ENCODE results near the gene RBMS3.

The RBMS3 gene

DNA sequence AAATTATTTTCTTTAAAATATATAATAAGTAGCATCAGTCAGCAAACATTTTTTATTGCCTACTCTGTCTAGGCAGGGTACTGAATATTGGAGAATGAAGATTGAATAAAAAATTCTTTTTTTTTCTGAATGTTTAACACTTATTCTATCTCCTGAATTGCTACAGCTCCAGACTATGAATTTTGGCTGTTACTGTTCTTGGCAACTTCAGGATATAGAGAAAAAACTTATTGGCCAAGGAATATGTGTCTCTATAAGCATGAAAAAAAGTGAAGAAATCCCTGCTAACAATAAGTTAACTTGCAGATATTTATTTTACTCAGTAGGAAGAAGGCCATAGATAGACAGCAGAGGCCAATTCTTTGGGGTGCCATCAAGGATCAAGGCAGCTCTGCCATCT is 309.6 kb downstream of the RBMS3 start:
- DNase-seq: no peak

DNA sequence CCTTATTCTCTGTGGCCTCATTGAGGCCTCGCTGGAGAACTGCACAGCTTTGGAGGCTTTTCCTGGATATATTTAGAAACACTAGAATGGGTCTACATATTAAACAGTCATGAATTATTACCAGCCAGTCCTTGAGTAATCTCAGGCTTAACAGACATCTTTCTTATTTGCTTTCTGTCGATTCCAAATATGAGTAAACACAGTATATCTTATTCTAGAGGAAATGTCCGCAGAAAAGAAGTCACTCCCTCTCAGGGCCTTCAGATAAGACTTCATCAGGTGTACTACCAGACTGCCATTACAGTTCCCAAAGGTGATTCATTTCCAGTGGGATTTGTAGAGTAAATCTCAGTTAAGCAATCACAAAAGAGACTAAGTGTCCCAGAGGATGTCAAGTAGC is 310.7 kb downstream of the RBMS3 start:
- DNase-seq: no peak

DNA sequence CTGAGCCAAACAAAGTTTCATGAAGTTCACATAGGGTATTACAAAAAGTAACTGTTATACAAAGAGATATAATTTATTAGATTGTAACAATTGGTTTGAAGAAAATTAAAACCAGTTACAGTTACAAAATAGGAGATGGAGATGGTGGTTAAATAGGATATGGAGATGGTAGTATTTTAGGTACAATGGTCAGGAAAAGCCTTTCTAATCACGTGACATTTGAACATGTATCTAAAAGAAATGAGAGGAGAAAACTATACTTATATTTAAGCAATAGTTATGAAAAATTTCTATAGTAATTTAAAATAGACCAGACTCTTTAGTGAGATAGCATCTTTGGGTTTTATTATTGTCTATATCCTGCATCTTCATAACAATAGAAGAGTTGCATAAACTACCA is 312.9 kb downstream of the RBMS3 start:
- no peak for DNase-seq

DNA sequence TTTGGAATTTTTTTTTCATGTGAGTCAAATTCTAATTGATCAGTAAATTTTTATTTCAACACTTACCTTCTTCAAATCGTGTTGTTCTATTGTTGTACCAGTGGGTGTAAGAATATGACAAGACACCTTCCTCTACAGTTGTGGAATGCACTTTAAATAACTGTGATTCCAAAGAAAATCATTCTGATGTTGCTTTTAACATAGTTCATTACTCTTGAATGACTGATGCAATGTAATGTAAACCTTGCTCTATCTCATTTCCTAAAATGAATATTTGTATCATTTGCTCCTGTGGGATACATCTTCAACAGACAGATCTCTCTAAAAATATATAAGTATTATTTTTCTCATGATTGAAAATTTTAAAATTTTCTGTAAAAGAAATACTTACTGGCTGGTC is 313.4 kb downstream of the RBMS3 start:
- no peak for DNase-seq

DNA sequence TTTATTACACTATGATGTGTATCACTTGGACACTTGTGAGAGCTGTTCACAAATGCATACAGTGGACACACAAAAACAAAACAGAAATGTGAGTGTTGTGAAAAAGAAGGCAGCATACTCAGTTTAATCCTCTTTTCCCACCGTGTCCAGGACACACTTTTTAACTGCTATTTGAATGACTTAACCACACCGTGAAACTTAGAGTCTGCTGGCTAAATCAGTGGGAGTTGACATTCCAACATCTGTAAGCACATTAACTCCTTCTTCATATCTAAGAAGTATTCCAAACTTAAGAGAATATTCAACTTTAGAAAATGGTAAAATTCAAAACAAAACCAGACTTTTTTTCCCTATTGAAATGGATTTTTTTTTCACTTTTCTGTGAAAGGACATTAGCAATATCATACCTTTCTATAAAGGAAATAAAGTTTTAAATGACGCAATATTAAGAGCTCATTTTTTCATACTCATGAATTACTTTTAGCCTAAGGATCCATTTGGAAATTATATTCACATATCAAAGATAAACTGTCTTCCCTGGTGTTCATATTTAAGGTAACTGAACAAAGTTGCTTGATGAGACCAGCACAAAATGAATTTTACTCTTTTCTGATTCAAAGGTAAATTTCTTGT is 316.6 kb downstream of the RBMS3 start:
- DNase-seq: no peak

DNA sequence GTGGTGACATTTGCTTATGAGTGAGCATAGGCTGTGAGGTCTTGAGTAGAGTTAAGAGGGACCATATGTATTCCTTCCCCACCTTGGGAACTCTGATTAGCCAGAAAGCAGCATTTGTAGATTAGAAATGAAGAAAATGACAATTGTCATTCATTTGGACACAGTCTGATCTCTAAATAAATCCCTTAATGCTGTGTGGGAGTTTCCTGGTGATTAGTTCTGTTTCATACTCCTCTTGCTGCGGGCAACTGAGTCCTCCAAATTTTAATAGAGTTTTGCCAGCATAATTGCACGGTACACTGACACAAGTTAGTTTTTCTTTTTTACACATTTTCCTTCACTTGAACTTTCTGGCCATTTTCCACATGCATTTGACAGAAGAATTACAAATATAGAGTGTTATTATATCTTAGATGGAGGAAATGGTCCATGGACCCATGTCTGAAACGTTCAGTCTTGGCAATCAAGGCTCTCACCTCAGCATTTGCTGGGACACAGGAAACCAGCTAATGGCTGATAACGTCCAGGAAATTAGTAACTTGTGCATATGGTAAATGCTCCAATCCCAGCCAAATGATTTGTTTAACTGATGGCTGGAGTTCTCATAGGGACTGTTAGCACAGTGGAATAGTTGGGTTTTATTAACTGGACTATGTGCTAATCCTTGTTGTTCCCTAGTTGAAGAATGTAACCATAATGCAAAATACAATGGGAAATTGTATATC is 321.2 kb downstream of the RBMS3 start:
- DNase-seq: no peak

DNA sequence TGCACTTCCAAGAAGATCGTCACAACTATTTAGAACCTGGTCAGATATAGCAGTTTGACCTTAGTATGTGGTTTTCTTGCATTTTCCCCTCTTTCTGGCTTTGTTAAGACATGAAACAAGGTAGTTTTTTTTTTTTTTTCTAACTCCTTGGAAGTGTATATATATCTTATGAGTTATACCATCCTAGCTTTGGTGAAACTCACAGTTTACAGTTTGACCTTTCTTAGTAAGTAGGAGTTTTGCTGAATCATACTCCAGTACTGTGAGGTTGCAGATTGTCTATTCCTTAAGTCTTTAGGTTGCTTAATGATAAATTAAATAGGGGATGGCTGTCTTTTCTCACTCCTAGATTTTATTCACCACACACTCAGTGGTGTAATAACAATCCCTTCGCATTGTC is 325.0 kb downstream of the RBMS3 start:
- DNase-seq: no peak

DNA sequence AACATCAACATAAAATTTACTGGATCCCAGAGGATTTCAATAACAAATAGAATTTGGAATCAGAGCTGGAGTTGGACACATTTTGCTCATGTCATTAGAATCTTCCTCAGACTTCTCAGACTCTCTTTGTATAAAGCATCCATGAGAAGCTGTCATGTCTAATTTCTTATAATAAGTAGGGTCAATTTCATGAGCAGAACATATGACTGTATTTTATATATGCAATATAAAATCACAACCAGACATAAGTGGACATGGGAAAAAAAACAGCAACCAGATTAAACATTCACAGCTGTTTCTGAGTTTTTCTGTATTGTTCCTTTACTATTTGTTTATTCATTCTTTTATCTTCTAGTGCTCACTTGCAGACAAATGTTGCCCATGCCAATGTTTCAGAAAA is 325.5 kb downstream of the RBMS3 start:
- DNase-seq: no peak

DNA sequence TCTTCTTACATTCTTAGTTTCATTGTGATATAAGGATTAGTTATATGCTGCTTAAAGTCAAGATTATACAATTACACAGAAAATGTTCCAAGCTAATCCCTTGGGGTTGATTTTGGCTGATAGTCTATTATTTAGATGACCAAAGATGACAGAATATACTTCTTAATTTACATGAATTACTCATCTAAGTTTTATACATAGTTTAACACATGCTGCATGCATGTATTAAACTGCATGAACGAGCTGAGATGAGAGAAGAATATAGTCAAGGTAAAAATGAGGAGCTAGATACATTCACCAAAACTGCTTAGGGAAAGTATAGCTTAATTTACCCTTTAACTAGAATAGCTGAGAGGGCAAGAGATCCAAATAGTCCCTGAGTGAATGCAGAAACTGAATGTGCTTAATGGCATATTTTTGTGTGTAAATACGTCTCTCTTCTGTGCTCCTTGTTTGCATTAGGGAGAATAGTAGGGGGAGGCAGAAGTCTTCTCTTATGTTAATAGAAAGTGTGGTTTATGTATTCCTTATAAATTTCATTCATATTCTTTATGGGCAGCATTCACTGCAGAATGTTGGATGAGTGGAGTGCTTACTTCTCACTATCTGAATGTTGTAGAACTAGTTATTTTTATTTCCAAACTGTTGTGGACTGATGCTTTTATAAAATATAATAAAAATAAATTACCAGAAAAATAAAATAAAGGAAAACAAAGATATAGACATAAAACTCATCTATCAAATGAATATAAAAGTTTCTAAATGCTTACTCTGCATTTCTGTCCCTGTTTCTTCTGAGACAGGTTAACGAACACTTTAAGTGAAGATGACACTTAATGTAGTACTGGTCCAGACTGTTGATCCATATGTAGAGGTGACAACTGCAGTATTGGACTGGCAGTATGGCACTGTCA is 327.8 kb downstream of the RBMS3 start:
- no peak for DNase-seq

DNA sequence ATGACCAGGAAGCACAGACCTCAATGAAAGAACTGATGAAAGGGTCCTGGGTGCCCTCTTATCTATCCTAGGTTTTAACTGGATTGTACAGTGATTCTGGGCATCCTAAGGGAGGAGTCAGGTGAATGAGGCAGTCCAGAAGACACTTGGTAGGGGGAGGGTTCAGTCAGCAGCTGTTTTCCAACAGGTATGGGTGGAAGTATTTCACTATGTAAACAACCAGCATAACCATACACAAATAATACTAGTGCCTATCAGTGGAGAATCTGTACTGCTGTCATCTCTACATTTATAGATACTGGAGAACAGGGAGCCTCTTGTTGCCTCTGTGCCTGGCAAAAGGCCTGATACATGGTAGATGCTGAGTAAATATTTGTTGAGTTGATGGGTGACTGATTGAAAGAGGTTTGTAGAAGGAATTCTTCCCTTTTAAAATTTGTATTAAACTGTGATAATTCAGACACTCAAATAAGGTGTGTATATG is 328.5 kb downstream of the RBMS3 start:
- no peak for DNase-seq

DNA sequence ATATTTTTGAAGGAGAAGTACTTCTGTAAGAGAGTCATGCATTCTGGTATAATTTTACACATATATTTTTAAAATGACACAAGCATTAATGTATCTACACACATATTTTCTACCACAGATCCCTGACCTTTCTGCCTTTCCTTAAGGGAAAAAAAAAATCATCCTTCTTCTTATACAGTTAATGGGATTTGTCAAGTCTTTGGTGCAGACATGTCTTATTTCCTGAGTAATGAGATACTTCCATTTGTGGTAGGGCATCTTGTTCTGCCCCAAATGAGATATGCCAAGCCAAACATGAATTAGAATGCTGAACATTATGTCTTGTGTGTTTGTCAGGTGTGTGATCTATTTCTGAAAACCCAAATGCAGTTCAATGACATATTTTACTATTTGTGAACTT is 329.9 kb downstream of the RBMS3 start:
- DNase-seq: no peak

DNA sequence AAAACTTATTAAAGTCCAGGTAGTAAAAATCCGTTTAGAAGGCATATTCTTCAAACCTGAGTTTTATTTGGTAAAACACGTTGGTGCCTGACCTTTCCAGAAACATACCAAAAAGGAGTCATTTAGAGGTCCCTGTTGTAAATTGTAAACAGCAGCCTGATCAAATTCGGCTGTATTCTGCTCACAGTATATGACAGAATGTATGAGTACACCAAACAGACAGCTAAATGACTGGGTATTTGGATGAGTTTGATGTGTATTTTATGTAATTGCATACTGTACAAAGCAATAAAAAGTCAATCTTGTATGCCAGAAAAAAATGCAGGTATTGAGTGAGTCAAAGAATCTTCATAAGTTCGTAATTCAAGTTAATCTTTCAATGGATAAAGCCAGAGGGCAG is 330.4 kb downstream of the RBMS3 start:
- no peak for DNase-seq

DNA sequence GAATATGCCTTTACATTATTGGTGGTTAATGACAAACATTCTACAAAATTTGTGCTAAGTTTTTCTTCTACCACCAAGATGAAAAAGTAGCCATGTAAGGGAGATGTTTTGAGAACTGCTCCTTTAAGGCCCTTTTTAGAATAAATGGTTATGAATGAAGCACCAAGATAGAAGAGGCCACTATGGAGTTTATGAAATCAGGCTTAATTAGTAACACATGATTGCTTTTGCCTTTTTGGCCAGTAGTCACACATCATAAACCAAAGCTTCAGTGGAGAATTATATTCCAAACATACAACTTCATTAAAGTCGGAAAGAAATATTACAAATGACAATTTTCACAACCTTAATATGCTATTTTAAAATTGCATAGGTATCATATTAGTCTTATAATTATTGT is 331.7 kb downstream of the RBMS3 start:
- DNase-seq: no peak

DNA sequence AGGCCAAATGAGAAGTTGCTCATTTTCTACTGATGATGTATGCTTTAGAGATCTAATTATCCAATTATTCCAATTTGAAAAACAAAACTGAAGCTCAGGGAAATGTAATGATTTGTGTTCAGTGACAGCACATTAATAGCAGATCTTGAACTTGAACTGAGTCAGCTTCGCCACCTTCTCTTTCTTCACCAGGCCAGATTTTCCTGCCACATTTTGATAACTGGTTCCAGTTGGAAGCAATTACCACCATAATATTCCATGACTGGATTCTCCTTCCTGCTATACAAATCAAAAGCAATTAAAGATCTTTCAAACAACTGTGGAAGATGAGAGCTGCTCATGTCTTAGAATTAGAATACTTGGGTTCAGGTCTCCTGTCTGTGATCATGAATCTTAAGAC is 334.1 kb downstream of the RBMS3 start:
- DNase-seq: no peak

DNA sequence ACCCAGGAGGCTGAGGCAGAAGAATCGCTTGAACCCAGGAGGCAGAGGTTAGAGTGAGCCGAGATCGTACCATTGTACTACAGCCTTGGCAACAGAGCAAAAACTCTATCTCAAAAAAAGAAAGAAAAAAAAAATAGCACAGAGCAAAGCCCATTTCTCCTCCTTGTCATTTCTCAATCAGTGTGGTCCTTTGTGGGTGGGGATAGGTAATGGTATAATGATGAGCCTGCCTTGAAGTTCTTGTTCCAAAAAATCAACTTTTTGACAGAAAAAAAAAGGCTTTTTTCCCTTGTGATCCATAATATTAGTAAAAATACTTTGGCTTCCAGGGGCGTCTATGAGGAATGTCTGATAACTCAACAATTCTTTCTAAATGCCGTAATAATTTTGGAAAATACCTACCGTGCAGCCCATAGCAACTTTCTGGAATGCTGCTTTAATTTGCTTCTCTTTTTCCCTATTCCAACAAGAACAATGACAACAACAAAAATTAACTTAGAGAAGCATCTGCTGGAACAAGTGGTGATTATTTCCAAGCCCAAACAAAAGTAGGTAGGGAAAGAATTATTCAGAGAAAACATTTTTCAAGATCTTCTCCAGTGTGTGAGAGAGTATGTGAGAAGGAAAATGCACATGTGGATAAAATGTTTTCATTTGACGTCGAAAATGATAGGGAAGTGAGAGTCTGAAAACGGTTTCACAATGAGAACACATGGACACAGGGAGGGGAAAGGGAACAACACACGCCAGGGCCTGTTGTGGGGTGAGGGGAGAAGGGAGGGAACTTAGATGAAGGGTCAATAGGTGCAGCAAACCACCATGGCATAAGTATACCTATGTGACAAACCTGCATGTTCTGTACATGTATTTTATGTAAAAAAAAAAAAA is 337.8 kb downstream of the RBMS3 start:
- no peak for DNase-seq

DNA sequence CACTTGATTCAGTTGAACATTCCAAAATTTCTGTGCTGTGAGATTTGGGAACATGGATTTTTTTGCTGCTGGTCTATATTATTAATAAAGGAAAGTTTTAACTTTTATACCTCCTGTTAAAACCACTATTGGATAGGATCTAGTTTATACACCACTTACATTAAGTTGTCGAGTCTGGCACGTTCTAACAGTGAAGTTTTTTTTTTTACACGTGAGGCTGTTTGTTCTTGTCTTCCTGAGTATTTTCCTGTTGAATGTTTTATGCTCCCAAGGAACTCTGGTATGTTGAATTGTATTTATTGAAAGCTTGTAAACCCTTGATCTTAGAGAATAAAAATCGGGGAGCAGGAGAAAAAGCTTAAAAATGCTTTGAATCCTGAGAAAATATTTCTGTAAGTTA is 338.8 kb downstream of the RBMS3 start:
- no peak for DNase-seq

DNA sequence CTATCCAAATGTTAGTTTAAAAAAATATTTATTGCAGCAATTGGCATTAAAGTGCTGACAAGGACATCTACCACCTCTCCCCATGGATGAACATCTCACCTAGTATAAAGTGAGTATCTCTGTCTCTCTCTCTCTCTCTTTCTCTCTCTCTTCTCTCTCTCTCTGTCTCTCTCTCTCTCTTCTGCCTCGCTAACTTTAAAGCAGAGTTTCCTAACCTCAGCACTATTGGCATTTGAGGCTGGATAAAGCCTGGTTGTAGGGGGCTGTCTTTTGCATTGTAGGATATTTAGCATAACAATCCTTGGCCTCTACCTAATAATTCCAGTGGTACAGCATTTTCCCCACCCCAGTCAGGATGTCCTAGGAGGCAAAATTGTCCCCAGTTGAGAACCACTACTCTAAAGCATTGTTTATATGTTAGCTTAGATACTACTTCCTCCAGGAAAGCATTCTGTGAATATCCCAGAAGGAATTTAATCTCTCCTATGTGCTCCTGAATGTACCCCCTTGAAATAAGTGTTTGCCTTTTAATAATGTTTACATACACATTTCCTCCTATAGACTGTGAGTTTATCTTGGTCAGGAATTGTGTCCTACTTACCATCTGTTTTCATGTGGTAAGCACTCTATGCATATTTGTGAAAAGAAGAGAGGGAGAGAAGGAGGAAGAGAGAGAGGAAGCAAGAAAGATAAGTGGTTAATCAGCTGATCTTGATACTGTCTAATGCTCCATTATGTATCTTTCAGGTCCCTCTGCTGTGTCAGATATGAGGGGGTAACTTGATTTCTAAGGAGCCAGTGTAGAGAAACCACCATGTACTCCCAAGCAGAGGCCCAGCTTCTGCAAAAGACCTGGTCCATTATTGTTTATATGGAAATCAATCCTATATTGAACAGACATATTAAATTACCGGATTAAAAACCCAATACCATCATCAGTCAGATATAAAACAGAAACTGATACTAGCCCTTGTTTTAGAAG is 346.6 kb downstream of the RBMS3 start:
- DNase-seq: no peak

DNA sequence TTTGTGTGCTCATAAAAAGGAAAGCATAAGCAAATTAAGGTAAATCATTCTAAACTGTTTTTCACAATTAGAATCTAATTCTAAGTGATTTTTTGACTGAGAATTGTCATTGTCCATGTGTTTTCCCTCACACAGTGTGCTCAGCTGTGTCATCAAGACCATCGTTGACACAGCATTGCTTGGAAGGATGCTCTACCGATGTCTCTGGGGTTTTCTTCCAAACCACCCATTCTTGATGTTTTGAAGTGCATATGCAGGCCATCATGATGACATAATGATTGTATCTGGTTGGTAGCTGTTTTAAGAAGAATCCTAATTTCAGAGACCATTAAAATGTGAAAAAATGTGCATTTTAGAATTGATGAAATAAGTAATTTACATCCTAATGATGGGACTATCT is 347.9 kb downstream of the RBMS3 start:
- no peak for DNase-seq

DNA sequence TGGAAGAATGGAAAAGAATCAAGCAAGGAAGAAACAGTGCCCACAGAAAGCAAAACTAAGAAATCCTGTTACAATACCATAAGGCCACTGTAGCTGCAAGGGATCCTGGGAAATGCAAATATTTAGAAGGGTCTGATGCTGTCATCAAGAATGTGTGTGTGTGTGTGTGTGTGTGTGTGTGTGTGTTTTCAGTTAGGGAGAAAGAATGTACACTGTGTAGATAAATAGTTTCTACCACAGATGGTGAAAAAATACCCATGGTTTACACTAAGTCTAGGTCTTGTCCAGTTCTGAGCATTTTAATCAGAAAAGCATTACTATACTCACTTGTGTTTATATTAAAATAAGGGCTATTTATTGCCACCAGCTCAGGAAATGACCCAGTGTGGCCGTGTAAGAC is 355.0 kb downstream of the RBMS3 start:
- no peak for DNase-seq

DNA sequence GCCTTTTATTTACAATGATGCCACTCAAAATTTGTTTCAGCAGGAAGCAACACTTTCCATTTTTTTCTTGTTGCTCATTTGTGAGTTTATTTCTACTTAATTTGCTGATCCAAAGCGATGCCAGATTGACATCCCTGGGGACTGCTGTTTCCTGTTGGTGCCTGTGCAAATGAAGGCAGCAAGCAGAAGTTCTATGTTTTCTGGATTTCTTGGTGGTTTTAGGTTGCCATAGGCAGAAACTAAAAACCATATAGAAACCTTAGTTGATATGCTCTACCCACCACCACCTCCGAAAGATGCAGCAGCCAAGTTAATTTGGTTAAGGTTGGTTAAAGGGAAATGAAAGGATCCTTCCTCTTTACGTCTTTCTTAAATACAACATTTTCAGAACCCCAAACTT is 356.2 kb downstream of the RBMS3 start:
- no peak for DNase-seq

DNA sequence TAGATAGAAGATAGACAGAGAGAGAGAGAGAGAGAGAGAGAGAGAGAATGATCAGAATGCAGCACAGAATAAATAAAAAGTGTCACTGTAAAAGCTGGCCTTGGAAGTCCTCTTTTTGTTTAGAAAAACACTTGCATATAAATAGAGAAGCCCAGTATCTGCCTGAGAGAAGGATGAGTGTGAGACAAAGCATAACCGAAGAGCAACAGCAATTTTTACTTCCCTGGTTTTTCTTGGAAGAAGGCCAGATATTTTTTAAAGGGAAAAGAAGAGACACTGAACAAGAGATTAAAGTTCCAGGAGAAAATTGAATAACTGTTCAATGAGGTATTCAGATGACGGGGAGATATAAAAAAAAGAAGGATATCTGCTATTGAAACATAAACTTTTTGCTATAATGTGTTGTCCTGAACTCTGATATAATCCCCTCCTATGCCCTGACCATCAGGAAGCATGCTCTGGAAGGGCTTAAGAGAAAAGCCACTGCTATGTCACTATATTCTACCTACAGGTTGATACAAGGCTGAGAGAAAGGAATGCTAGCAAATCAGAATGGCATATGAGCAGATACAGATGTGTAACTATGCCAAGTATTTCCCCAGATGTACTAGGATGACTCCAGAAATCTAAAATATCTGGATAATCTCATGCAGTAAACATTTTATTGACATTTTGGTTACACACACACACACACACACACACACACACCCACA is 358.9 kb downstream of the RBMS3 start:
- DNase-seq: no peak
